Epithelial cell of esophagus (primary cell): ENCODE data around the gene ASPSCR1.

Source experiments
- DNase-seq: peaks from one replicate; pipeline ENCODE4 v3.0.0; 2010; ENCODE audit warnings: low read depth
- H3K4me3 ChIP-seq: 2 replicates; pipeline ENCODE4 v1.5.1; 2011; ENCODE audit warnings: mild to moderate bottlenecking, low read length, control low read depth
- TF ChIP-seq, protein P1 (sequence below): IDR thresholded peaks from 2 replicates; pipeline ENCODE4 v1.5.1; 2011; ENCODE audit warnings: low read depth, mild to moderate bottlenecking, low read length, control low read depth, inconsistent platforms; ENCODE audit not compliant: insufficient read depth; ENCODE audit errors: missing control alignments

Gene ASPSCR1

GRCh38 chr17:82058855-82059249 lies 81.4 kb downstream of the ASPSCR1 start:
- no peak overlapping the region for H3K4me3 ChIP-seq
- TF ChIP-seq, protein P1, sequence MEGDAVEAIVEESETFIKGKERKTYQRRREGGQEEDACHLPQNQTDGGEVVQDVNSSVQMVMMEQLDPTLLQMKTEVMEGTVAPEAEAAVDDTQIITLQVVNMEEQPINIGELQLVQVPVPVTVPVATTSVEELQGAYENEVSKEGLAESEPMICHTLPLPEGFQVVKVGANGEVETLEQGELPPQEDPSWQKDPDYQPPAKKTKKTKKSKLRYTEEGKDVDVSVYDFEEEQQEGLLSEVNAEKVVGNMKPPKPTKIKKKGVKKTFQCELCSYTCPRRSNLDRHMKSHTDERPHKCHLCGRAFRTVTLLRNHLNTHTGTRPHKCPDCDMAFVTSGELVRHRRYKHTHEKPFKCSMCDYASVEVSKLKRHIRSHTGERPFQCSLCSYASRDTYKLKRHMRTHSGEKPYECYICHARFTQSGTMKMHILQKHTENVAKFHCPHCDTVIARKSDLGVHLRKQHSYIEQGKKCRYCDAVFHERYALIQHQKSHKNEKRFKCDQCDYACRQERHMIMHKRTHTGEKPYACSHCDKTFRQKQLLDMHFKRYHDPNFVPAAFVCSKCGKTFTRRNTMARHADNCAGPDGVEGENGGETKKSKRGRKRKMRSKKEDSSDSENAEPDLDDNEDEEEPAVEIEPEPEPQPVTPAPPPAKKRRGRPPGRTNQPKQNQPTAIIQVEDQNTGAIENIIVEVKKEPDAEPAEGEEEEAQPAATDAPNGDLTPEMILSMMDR = no peak
- no peak for DNase-seq

DNA sequence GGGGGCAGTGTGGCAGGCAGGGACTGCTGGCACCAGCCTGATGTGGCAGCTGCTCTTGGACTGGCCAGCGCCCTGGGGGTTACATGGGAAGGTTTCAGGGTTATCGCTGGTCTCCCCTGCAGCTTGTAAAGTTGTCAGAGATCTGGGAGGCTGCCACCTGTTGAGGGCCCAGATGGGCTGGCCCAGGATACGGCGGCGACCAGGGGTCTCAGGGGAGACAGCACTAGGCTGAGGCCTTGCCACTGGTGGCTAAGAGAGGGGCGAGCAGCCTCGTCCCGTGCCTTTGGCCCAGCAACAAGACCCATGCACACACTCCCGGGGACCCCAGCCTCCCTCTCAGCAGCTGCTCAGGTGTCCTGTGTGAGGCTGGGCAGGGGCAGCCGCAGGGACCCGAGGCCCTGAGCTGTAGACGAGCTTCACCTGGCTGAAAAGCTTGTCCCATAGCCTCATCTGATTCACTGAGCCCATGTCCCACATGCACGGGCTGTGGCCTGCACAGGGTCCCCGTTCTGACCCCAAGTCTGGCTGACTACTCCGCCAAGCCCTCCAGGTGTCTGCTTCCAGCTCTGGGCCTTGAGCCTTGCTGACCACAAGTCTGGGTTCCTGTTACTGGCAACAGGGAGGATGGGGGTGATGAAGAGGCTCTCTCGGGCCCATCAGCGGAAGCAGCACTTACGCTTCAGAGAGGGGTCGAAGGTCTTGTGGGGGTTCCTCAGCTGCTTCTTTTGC lies 82.0 kb downstream of the ASPSCR1 start:
- no peak for DNase-seq
- no peak overlapping the region for H3K4me3 ChIP-seq
- TF ChIP-seq, protein P1 = no peak

DNA sequence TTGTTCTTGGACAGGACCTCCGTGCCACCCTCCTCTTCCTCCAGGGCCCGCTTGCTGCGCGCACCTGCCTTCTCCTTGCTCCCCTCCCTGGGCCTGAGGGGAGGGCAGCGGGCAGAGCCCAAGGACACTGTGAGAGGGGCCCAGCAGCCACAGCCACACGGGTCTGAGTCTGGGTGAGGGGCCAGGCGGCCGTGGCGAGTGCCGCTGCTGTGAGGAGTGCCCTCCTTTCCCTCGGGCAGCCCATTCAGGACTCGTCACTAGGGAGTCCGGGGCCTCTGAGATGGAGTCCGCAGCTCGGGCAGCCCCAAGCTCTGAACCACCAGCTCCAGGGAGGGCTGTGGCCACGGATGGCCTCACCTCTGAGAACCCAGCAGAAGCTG lies 82.6 kb downstream of the ASPSCR1 start:
- TF ChIP-seq, protein P1 = no peak
- no peak for DNase-seq
- no peak overlapping the region for H3K4me3 ChIP-seq

DNA sequence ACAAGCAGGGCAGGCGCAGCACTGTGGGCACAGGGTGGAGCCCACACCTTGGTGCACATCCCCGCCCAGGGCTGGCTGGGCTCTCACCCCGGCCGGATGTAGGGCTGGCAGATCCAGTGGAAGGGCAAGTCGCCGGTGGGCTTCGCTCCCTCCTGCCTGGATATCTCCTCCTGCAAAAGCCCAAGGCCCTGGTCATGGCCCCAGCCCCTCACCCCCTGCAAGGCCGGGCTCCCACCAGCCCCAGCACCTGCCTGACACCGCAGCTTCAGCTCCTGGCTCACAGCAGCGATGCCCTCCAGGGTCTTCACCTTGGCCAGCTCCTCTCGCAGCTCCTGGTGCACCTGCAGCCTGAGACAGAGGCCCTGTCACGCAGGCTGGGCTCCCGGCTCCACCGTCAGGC lies 83.2 kb downstream of the ASPSCR1 start:
- no peak for DNase-seq
- TF ChIP-seq, protein P1 = no peak
- H3K4me3 ChIP-seq = no peak overlapping the region

- H3K4me3 ChIP-seq = no peak overlapping the region
- TF ChIP-seq, protein P1 = no peak
- no peak for DNase-seq
Observed at GRCh38 chr17:82061047-82061925, 83.9 kb downstream of the ASPSCR1 start.

DNA sequence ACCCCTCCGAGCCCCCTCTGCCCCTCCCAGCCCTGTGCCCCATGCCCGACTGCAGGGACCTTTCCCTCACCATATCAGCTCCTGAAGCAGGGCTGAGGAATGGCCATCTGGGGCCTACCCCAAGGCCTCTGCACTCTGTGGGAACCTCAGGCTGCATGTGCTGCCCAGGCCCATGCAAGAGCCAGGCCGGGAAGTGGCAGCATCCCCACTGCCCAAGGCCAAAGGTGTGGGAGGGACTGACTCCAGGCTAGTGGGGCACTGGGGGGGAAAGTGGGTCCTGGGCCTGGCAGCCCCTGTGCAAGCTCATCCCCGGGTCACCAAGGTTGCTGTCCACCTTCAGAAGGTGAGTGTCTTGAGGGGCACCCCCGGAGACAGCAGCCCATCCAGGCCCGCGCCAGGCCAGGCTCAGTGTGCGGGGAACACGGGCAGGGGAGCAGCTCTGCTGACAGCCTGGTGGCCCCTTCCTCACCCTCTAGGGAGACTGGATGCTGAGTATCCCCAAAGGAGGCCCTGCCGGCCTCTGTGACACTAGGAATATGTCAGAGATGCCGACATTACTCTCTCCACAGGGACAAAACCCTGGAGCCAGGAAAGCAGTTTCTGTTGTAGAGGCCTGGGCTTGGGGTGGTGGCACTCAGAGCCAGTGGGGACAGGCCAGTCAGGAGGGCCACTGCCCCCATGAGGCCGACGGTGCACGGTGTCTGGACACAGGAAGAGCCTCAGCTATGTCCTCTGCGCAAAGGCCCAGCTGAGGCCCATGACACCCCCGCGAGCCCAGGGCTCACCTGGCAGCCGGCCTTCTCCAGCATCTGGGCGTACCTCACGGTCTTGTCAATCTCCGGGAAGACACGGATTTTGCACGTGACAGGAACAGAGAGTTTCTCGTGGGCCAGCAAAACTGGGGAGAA lies 84.9 kb downstream of the ASPSCR1 start:
- DNase-seq = no peak
- TF ChIP-seq, protein P1 = no peak
- H3K4me3 ChIP-seq = no peak overlapping the region
